Omental fat pad (tissue), 4 donors: ENCODE data around the gene MICB. TPM values are rescaled to one million over a fixed set of nuclear protein-coding genes. Genes with fewer than 3 reads are reported as not detected.

Source experiments
- ATAC-seq: fragments of 150-250 bp; one replicate; pipeline ENCODE4 v1.9.1; 2016; ENCODE audit warnings: mild to moderate bottlenecking, moderate library complexity; ENCODE audit not compliant: low FRiP score
- DNase-seq: peaks from one replicate; pipeline ENCODE4 v3.0.0-alpha.2; 2019; ENCODE audit warnings: low spot score
- CTCF ChIP-seq, 3 donors: fragments of 450-650 bp; IDR thresholded peaks; one replicate each; pipeline ENCODE4 v1.5.1; 2016 to 2017; ENCODE audit warnings: antibody characterized with exemption in 3 of 3, mild to moderate bottlenecking in 3 of 3, moderate library complexity in 2 of 3
- total RNA-seq, 4 donors: library from RNA; depleted of rRNA; stranded (reverse); fragments of >200 nt; gene quantifications; one replicate each; pipeline ENCODE4 v1.1.0, GENCODE V29; 2016

Gene MICB
- total RNA-seq, 4 donors from 2014 or later: 3.3 to 5.8 (median 5.8) TPM

GRCh38 chr6:31473780-31474761 lies 23.9 kb upstream of the MICB start:
- DNase-seq (no peak), ATAC-seq (no peak)
- no peak for TF ChIP-seq CTCF (IDR thresholded peaks at IDR 0.05)

GRCh38 chr6:31474871-31475286 lies 23.1 kb upstream of the MICB start:
- TF ChIP-seq CTCF (IDR thresholded peaks at IDR 0.05): no peak
- DNase-seq: no peak
- no peak for ATAC-seq

GRCh38 chr6:31476515-31477139 lies 21.3 kb upstream of the MICB start:
- ATAC-seq: no peak
- TF ChIP-seq CTCF (IDR thresholded peaks at IDR 0.05): no peak
- no peak for DNase-seq

- ATAC-seq (no peak), DNase-seq (no peak)
- no peak for TF ChIP-seq CTCF (IDR thresholded peaks at IDR 0.05)
These were observed 20.4 kb upstream of the MICB start for GRCh38 chr6:31477521-31477920.

- DNase-seq (no peak), ATAC-seq (no peak)
- no peak for TF ChIP-seq CTCF (IDR thresholded peaks at IDR 0.05)
These were observed 19.6 kb upstream of the MICB start for GRCh38 chr6:31478186-31478950.

- no peak for TF ChIP-seq CTCF (IDR thresholded peaks at IDR 0.05)
- DNase-seq (no peak), ATAC-seq (no peak)
These were observed 18.6 kb upstream of the MICB start for GRCh38 chr6:31479151-31479932.
